RKO (cell line): ENCODE data around the gene SLC12A2.
A peak's percentile ranks its signal among the peaks of the same experiment; 100 is the strongest.

Experiments
- DNase-seq: peaks from one replicate; pipeline ENCODE4 v3.0.0-alpha.2; 2016; ENCODE audit warnings: low spot score

SLC12A2 gene

GRCh38 chr5:128083033-128083810 lies at the start of gene SLC12A2:
TSS of gene SLC12A2 (plus strand) at chr5:128083766. CDS start at chr5:128083955, 189 bp downstream.
- DNase-seq, result peak; percentile 90

GRCh38 chr5:128035689-128036088 lies 47.9 kb upstream of the SLC12A2 start:
- DNase-seq, result no peak

- DNase-seq, result no peak
These were observed 46.6 kb upstream of the SLC12A2 start for GRCh38 chr5:128036950-128037349.

- no peak for DNase-seq
These were observed 44.9 kb upstream of the SLC12A2 start for GRCh38 chr5:128038643-128039042.

- DNase-seq, result no peak
These were observed 42.6 kb upstream of the SLC12A2 start for GRCh38 chr5:128040927-128041326.

GRCh38 chr5:128052780-128053179 lies 30.8 kb upstream of the SLC12A2 start:
- DNase-seq, result no peak

GRCh38 chr5:128053291-128053954 lies 30.1 kb upstream of the SLC12A2 start:
- no peak for DNase-seq

GRCh38 chr5:128060644-128061385 lies 22.8 kb upstream of the SLC12A2 start:
- no peak for DNase-seq

- DNase-seq, result no peak
These were observed 21.3 kb upstream of the SLC12A2 start for GRCh38 chr5:128062172-128062746.

- no peak for DNase-seq
These were observed 9.4 kb upstream of the SLC12A2 start for GRCh38 chr5:128074171-128074570.

GRCh38 chr5:128074953-128075352 lies 8.6 kb upstream of the SLC12A2 start:
- no peak for DNase-seq

- no peak for DNase-seq
These were observed 6.0 kb upstream of the SLC12A2 start for GRCh38 chr5:128077526-128077925.

GRCh38 chr5:128081111-128081851 lies 2.3 kb upstream of the SLC12A2 start:
- peak; percentile 72 for DNase-seq

- DNase-seq, result no peak
These were observed 974 bp upstream of the SLC12A2 start for GRCh38 chr5:128082551-128083032.

- DNase-seq, result no peak
These were observed 253 bp downstream of the SLC12A2 start for GRCh38 chr5:128083811-128084227.

GRCh38 chr5:128084228-128085167 lies 932 bp downstream of the SLC12A2 start:
- peak; percentile 58 for DNase-seq

- no peak for DNase-seq
These were observed 1.8 kb downstream of the SLC12A2 start for GRCh38 chr5:128085413-128085812.

GRCh38 chr5:128091579-128091978 lies 8.0 kb downstream of the SLC12A2 start:
- DNase-seq, result no peak

- no peak for DNase-seq
These were observed 8.6 kb downstream of the SLC12A2 start for GRCh38 chr5:128092144-128092543.

- DNase-seq, result peak; percentile 44
These were observed 9.8 kb downstream of the SLC12A2 start for GRCh38 chr5:128093368-128093767.
